SK-N-MC (cell line): ENCODE data around the gene ADA.
A peak's percentile ranks its signal among the peaks of the same experiment; 100 is the strongest.

Source experiments
- DNase-seq: peaks from one replicate; pipeline ENCODE4 v3.0.0-alpha.2; 2011; ENCODE audit warnings: low read depth, low spot score
- H3K27ac ChIP-seq: fragments of 200-600 bp; sonication (generic); 2 replicates; pipeline ENCODE4 v1.5.1; 2016; ENCODE audit warnings: mixed run types
- H3K36me3 ChIP-seq: fragments of 200-600 bp; sonication (generic); 2 replicates; pipeline ENCODE4 v1.6.1; 2017; ENCODE audit warnings: antibody characterized with exemption, low read length, mixed read lengths; ENCODE audit not compliant: insufficient read depth
- H3K4me3 ChIP-seq: fragments of 200-600 bp; sonication (generic); 2 replicates; pipeline ENCODE4 v1.5.1; 2016
- H3K9ac ChIP-seq: fragments of 200-600 bp; sonication (generic); 2 replicates; pipeline ENCODE4 v1.8.0; 2017; ENCODE audit warnings: mixed run types, mixed read lengths; ENCODE audit not compliant: insufficient read length
- H3K9me3 ChIP-seq: fragments of 200-600 bp; sonication (generic); 2 replicates; pipeline ENCODE4 v1.6.1; 2017; ENCODE audit warnings: low read depth, mild to moderate bottlenecking, antibody characterized with exemption, low read length, moderate library complexity, mixed read lengths
- EZH2 ChIP-seq: fragments of 200-600 bp; sonication (generic); IDR thresholded peaks from one replicate; pipeline ENCODE4 v1.6.1; 2017; ENCODE audit warnings: antibody characterized with exemption
- FOXP2 ChIP-seq: optimal IDR thresholded peaks from 2 replicates; pipeline ENCODE3; 2011; ENCODE audit warnings: mild to moderate bottlenecking, moderate library complexity; ENCODE audit not compliant: insufficient read depth; ENCODE audit errors: extremely low read length, control extremely low read depth
- POLR2AphosphoS5 ChIP-seq: IDR thresholded peaks from 2 replicates; pipeline ENCODE4 v1.6.1; 2012; ENCODE audit warnings: mild to moderate bottlenecking, low read depth, low read length, borderline replicate concordance

The ADA gene

DNA sequence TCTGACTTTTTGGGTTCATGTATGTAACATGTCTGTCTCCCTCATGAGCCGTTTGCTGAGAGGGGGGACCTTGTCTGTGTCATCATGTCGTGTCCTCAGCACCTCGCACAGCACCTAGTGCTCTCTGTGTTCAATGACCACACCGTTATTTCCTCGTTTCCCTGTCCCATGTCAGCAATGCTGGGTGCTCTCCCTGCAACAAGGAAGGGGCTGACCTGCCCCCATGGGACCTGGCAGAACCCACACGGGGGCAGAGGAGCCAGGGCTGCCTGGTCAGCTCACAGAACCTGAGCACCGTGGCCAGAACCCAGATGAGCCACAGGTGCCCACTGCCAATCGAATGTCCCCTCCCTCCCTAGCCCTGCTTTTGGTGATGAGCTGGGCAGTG is 7.3 kb downstream of the ADA start:
- H3K4me3 ChIP-seq: no peak overlapping the region
- TF ChIP-seq EZH2: no peak
- TF ChIP-seq FOXP2: no peak
- no peak for TF ChIP-seq POLR2AphosphoS5
- H3K36me3 ChIP-seq: peaks cover 4% of the 10 kb centered on the region; the same call in 1 of the 2 replicates
- H3K9me3 ChIP-seq: no peaks in the 10 kb centered on the region
- DNase-seq: no peak
- no peak overlapping the region for H3K9ac ChIP-seq
- H3K27ac ChIP-seq: no peak overlapping the region

GRCh38 chr20:44643596-44644229 is 7.8 kb downstream of the ADA start:
- Histone ChIP-seq H3K4me3 (no peak overlapping the region), H3K36me3 (peaks cover 4% of the 10 kb centered on the region; the same call in 1 of the 2 replicates), H3K9ac (no peak overlapping the region), H3K27ac (no peak overlapping the region), H3K9me3 (no peaks in the 10 kb centered on the region)
- TF ChIP-seq EZH2 (no peak), FOXP2 (no peak), POLR2AphosphoS5 (no peak)
- DNase-seq: no peak

DNA sequence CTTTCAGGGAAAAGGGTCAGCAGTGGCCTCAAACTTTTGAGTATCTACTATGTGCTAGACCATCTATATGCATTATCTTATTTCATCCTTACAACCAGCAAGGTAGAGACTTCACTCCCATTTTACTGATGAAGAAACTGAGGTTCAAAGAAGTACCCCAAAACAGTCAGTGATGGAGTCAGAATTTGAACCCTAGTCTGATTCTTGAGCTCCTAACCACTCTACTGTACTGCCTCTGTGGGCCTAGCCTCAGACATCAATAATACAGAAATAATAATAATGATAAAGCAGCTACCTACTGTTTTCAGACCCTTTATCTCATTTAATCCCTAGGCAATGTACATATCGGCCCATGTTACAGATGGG is 8.4 kb downstream of the ADA start:
- Histone ChIP-seq H3K36me3 (peaks cover 4% of the 10 kb centered on the region; the same call in 1 of the 2 replicates), H3K9ac (no peak overlapping the region), H3K9me3 (no peaks in the 10 kb centered on the region), H3K27ac (no peak overlapping the region), H3K4me3 (peak overlapping the region; percentile 74; the same call in 1 of the 2 replicates)
- no peak for DNase-seq
- TF ChIP-seq POLR2AphosphoS5 (no peak), EZH2 (no peak)

- Histone ChIP-seq H3K36me3 (peaks cover 4% of the 10 kb centered on the region; the same call in 1 of the 2 replicates), H3K9ac (peak overlapping the region; percentile 61), H3K4me3 (peak overlapping the region; percentile 74), H3K9me3 (no peaks in the 10 kb centered on the region), H3K27ac (peak overlapping the region; percentile 56)
- TF ChIP-seq EZH2 (no peak), FOXP2 (no peak), POLR2AphosphoS5 (no peak)
- DNase-seq: peak; percentile 34
Measured at GRCh38 chr20:44642203-44643153, 9.0 kb downstream of the ADA start.

DNA sequence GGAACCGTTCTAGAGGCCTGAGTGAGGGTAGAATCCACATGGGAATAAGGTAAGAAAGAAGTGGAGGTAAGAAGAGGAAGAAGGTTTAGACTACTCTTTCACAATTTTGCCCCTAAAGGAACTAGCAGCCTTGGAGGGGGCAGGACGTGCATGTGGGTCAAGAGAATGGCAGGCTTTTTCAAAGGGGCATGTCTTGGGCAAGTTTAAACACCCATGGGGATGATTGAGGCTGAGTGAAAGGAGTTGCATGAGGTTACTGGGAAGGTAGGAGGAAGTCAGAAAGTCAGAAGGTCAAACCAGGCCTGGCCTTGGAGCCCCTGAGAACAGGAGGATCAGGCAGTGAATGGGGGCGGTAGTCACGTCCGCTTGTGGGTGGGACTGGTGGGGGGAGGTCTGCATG is 10.2 kb downstream of the ADA start:
- Histone ChIP-seq H3K9me3 (no peaks in the 10 kb centered on the region), H3K27ac (no peak overlapping the region), H3K9ac (no peak overlapping the region), H3K4me3 (no peak overlapping the region), H3K36me3 (peaks cover 4% of the 10 kb centered on the region; the same call in 1 of the 2 replicates)
- DNase-seq: no peak
- TF ChIP-seq EZH2 (no peak), POLR2AphosphoS5 (no peak), FOXP2 (no peak)

DNA sequence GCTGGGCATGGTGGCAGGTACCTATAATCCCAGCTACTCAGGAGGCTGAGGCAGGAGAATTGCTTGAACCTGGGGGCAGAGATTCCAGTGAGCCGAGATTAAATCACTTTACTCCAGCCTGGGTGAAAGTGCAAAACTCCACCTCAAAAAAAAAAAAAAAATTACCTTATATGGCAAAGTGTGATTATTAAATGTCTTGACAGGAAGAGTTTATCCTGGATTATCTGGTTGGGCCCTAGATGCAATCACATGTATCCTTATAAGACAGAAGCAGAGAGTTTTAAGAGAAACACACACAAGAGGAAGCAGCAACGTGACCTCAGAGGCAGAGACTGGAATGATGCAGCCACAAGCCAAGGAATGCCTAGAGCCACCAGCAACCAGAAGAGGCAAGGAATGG is 11.0 kb downstream of the ADA start:
- no peak overlapping the region for H3K9ac ChIP-seq
- H3K4me3 ChIP-seq: no peak overlapping the region
- TF ChIP-seq FOXP2: no peak
- no peak for TF ChIP-seq POLR2AphosphoS5
- no peak for TF ChIP-seq EZH2
- H3K9me3 ChIP-seq: no peaks in the 10 kb centered on the region
- H3K27ac ChIP-seq: no peak overlapping the region
- DNase-seq: no peak
- peaks cover 4% of the 10 kb centered on the region; the same call in 1 of the 2 replicates for H3K36me3 ChIP-seq

DNA sequence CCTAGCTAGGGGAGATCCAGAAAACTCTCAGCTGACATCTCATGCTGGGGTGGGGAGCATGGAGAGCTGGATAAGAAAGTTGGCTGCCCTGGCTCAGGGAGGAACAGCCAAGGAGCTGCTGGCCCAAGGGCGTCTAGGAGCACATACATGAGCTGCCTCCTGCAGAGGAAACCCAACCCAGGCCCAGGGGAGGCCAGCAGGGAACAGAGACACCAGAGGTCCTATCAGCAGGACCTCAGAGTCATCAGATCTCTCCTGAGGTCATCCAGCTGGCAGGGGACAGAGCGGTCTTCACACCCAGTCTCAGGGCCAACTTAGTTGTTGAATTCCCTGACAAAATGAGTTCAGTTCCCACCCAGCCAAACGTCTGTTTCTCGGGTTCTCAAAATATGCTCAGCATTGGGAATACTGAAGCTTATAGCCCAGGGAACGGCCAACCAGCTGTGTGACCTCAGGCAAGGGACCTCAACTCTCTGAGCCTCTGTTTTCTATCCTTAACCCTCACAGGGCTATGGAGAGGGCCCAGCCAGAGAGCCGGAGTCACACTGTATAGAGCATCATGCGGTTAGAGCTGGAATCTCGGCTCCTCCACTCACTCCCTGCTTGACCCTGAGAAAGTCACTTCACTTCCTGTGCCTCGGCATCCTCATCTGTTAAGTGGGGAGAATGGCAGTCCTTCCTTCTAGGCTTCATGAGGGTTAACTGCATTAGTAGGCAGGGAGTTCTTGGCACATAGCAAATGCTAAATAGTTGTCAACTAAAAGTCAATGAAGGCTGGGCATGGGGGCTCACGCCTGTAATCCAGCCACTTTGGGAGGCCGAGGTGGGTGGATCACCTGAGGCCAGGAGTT is 13.8 kb downstream of the ADA start:
- TF ChIP-seq POLR2AphosphoS5 (no peak), EZH2 (no peak), FOXP2 (no peak)
- Histone ChIP-seq H3K36me3 (peaks cover 4% of the 10 kb centered on the region; the same call in 1 of the 2 replicates), H3K4me3 (no peak overlapping the region), H3K27ac (no peak overlapping the region), H3K9ac (no peak overlapping the region), H3K9me3 (no peaks in the 10 kb centered on the region)
- no peak for DNase-seq

DNA sequence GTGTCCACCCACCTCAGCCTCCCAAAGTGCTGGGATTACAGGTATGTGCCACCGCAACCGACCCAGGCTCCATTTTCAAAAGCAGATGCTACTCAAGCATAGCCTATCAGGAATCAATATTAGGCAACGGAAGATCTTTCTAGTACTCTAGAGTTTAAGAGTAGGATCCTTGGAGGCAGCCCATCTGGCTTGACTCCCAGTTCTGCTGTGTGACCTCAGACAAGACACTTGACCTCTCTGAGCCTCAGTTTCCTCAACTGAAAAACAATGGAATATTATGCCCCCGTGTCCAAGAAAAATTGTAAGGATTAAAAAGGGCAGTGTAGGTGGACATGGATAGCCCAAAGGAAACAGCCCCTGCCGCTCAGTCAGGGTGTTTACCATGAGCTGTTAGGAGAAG is 14.5 kb downstream of the ADA start:
- H3K4me3 ChIP-seq: no peak overlapping the region
- DNase-seq: no peak
- peaks cover 4% of the 10 kb centered on the region; the same call in 1 of the 2 replicates for H3K36me3 ChIP-seq
- H3K27ac ChIP-seq: no peak overlapping the region
- H3K9ac ChIP-seq: no peak overlapping the region
- no peaks in the 10 kb centered on the region for H3K9me3 ChIP-seq
- TF ChIP-seq POLR2AphosphoS5 (no peak), EZH2 (no peak), FOXP2 (no peak)
